ENCODE results near the gene SLCO2B1. TPM values are rescaled to one million over a fixed set of nuclear protein-coding genes. Genes with fewer than 3 reads are reported as not detected.

The SLCO2B1 gene
- total and polyA plus RNA-seq, 4 experiments from 2014 or later, result 2.4 to 2.8 TPM; not detected in 2

GRCh38 chr11:75145196-75145971 lies 5.5 kb upstream of the SLCO2B1 start:
- Histone ChIP-seq H3K4me3 (ENCODE audit: low read length in 2 of 2) (no peak overlapping the region), H3K27ac (ENCODE audit: low read depth, low read length) (no peak overlapping the region), H3K36me3 (ENCODE audit: insufficient read depth, low read length) (no peaks in the 10 kb centered on the region), H3K9me3 (ENCODE audit: control insufficient read depth in 1 of 2, low read length in 2 of 2) (no peaks in the 10 kb centered on the region), H3K4me1 (ENCODE audit: insufficient read depth, low read length) (peaks cover 35% of the 10 kb centered on the region), H3K27me3 (ENCODE audit: insufficient read depth, low read length) (no peaks in the 10 kb centered on the region)
- intact Hi-C loops (cut with micrococcal nuclease), result no loop called here
- no peak for DNase-seq
- H3K4me1 Mint-ChIP-seq, result peaks cover 24 to 39% (median 33%) of the 10 kb centered on the region in 4 donors
- H3K36me3 Mint-ChIP-seq, result no peaks in the 10 kb centered on the region
- peak overlapping the region in 1 of 8 donors; percentile 17 for H3K4me3 Mint-ChIP-seq
- no peaks in the 10 kb centered on the region for H3K9me3 Mint-ChIP-seq
- CTCF ChIA-PET (ENCODE audit: partially characterized antibody), result interaction anchor here (0.8 to 14.7 kb wide), 12 partner anchors 11 to 242 kb away, joined by 3 to 567 read pairs (median 9); partner anchors contain the start of gene TPBGL
- POLR2A ChIA-PET (ENCODE audit: partially characterized antibody), result interaction anchor here (3.1 kb wide), 1 partner anchor 96 kb away, joined by 25 read pairs; the partner anchor contains the start of gene TPBGL
- peak overlapping the region in 2 of 7 donors; percentile 17 to 48 for H3K27ac Mint-ChIP-seq
- peaks cover 0 to 1% of the 10 kb centered on the region in 2 donors for H3K27me3 Mint-ChIP-seq

- POLR2A ChIA-PET (ENCODE audit: partially characterized antibody), result no interaction called here
- Histone ChIP-seq H3K4me1 (ENCODE audit: insufficient read depth, low read length) (peaks cover 28% of the 10 kb centered on the region), H3K27ac (ENCODE audit: low read depth, low read length) (no peak overlapping the region), H3K36me3 (ENCODE audit: insufficient read depth, low read length) (no peaks in the 10 kb centered on the region), H3K9me3 (ENCODE audit: control insufficient read depth in 1 of 2, low read length in 2 of 2) (no peaks in the 10 kb centered on the region), H3K4me3 (ENCODE audit: low read length in 2 of 2) (no peak overlapping the region), H3K27me3 (ENCODE audit: insufficient read depth, low read length) (no peaks in the 10 kb centered on the region)
- CTCF ChIA-PET (ENCODE audit: partially characterized antibody), result interaction anchor here (1.2 to 14.7 kb wide), 9 partner anchors 10 to 135 kb away, joined by 3 to 567 read pairs (median 21); partner anchors contain the start of gene TPBGL
- Mint-ChIP-seq H3K9me3 (no peaks in the 10 kb centered on the region), H3K4me1 (peaks cover 19 to 32% (median 26%) of the 10 kb centered on the region in 4 donors), H3K27me3 (peaks cover 0 to 5% of the 10 kb centered on the region in 2 donors), H3K4me3 (no peak overlapping the region), H3K27ac (peak overlapping the region in 1 of 7 donors; percentile 10), H3K36me3 (no peaks in the 10 kb centered on the region)
- DNase-seq, result no peak
- intact Hi-C loops (cut with micrococcal nuclease), result no loop called here
These were observed 4.9 kb upstream of the SLCO2B1 start for GRCh38 chr11:75145972-75146519.

- POLR2A ChIA-PET (ENCODE audit: partially characterized antibody), result no interaction called here
- Mint-ChIP-seq H3K4me1 (peaks cover 14 to 29% (median 21%) of the 10 kb centered on the region in 4 donors), H3K27ac (no peak overlapping the region), H3K9me3 (no peaks in the 10 kb centered on the region), H3K36me3 (no peaks in the 10 kb centered on the region), H3K4me3 (no peak overlapping the region), H3K27me3 (peaks cover 7 to 9% of the 10 kb centered on the region in 2 donors)
- intact Hi-C loops (cut with micrococcal nuclease), result no loop called here
- Histone ChIP-seq H3K4me1 (ENCODE audit: insufficient read depth, low read length) (peaks cover 28% of the 10 kb centered on the region), H3K27ac (ENCODE audit: low read depth, low read length) (no peak overlapping the region), H3K4me3 (ENCODE audit: low read length in 2 of 2) (no peak overlapping the region), H3K9me3 (ENCODE audit: control insufficient read depth in 1 of 2, low read length in 2 of 2) (no peaks in the 10 kb centered on the region), H3K27me3 (ENCODE audit: insufficient read depth, low read length) (no peaks in the 10 kb centered on the region), H3K36me3 (ENCODE audit: insufficient read depth, low read length) (no peaks in the 10 kb centered on the region)
- no peak for DNase-seq
- CTCF ChIA-PET (ENCODE audit: partially characterized antibody), result interaction anchor here (1.2 to 14.7 kb wide), 7 partner anchors 10 to 127 kb away, joined by 3 to 567 read pairs (median 30); partner anchors contain the start of gene TPBGL
These were observed 4.2 kb upstream of the SLCO2B1 start for GRCh38 chr11:75146711-75147110.

- Histone ChIP-seq H3K4me3 (ENCODE audit: low read length in 2 of 2) (no peak overlapping the region), H3K27ac (ENCODE audit: low read depth, low read length) (no peak overlapping the region), H3K36me3 (ENCODE audit: insufficient read depth, low read length) (no peaks in the 10 kb centered on the region), H3K4me1 (ENCODE audit: insufficient read depth, low read length) (peaks cover 23% of the 10 kb centered on the region), H3K9me3 (ENCODE audit: control insufficient read depth in 1 of 2, low read length in 2 of 2) (no peaks in the 10 kb centered on the region), H3K27me3 (ENCODE audit: insufficient read depth, low read length) (no peaks in the 10 kb centered on the region)
- peaks cover 12 to 28% (median 18%) of the 10 kb centered on the region in 4 donors for H3K4me1 Mint-ChIP-seq
- intact Hi-C loops (cut with micrococcal nuclease), result no loop called here
- no peaks in the 10 kb centered on the region for H3K36me3 Mint-ChIP-seq
- peaks cover 10 to 12% of the 10 kb centered on the region in 2 donors for H3K27me3 Mint-ChIP-seq
- peak overlapping the region in 1 of 7 donors; percentile 36 for H3K27ac Mint-ChIP-seq
- POLR2A ChIA-PET (ENCODE audit: partially characterized antibody), result no interaction called here
- CTCF ChIA-PET (ENCODE audit: partially characterized antibody), result interaction anchor here (1.0 to 14.7 kb wide), 7 partner anchors 9 to 126 kb away, joined by 3 to 567 read pairs (median 30); partner anchors contain the start of gene TPBGL
- no peak overlapping the region for H3K4me3 Mint-ChIP-seq
- DNase-seq, result no peak
- no peaks in the 10 kb centered on the region for H3K9me3 Mint-ChIP-seq
These were observed 3.6 kb upstream of the SLCO2B1 start for GRCh38 chr11:75147191-75147874.

GRCh38 chr11:75147875-75148263 lies 3.0 kb upstream of the SLCO2B1 start:
- ChIA-PET CTCF (ENCODE audit: partially characterized antibody) (interaction anchor here (1.0 to 14.7 kb wide), 4 partner anchors 11 to 125 kb away, joined by 3 to 567 read pairs (median 432); partner anchors contain the start of gene TPBGL), POLR2A (ENCODE audit: partially characterized antibody) (no interaction called here)
- Mint-ChIP-seq H3K27me3 (peaks cover 10 to 13% of the 10 kb centered on the region in 2 donors), H3K36me3 (no peaks in the 10 kb centered on the region), H3K9me3 (no peaks in the 10 kb centered on the region), H3K4me3 (no peak overlapping the region), H3K4me1 (peaks cover 7 to 22% (median 13%) of the 10 kb centered on the region in 4 donors), H3K27ac (no peak overlapping the region)
- no peaks in the 10 kb centered on the region for H3K36me3 ChIP-seq (ENCODE audit: insufficient read depth, low read length)
- H3K27me3 ChIP-seq (ENCODE audit: insufficient read depth, low read length), result no peaks in the 10 kb centered on the region
- H3K9me3 ChIP-seq (ENCODE audit: control insufficient read depth in 1 of 2, low read length in 2 of 2), result no peaks in the 10 kb centered on the region
- no peak for DNase-seq
- H3K4me3 ChIP-seq (ENCODE audit: low read length in 2 of 2), result no peak overlapping the region
- peaks cover 18% of the 10 kb centered on the region for H3K4me1 ChIP-seq (ENCODE audit: insufficient read depth, low read length)
- intact Hi-C loops (cut with micrococcal nuclease), result no loop called here
- no peak overlapping the region for H3K27ac ChIP-seq (ENCODE audit: low read depth, low read length)

- H3K27me3 ChIP-seq (ENCODE audit: insufficient read depth, low read length), result no peaks in the 10 kb centered on the region
- H3K4me3 ChIP-seq (ENCODE audit: low read length in 2 of 2), result no peak overlapping the region
- Mint-ChIP-seq H3K4me1 (peaks cover under 1 to 16% (median 7%) of the 10 kb centered on the region in 4 donors), H3K27me3 (peaks cover 10 to 14% of the 10 kb centered on the region in 2 donors), H3K27ac (no peak overlapping the region), H3K9me3 (no peaks in the 10 kb centered on the region), H3K36me3 (no peaks in the 10 kb centered on the region), H3K4me3 (no peak overlapping the region)
- no peaks in the 10 kb centered on the region for H3K36me3 ChIP-seq (ENCODE audit: insufficient read depth, low read length)
- ChIA-PET POLR2A (ENCODE audit: partially characterized antibody) (interaction anchor here (1.8 kb wide), 1 partner anchor 93 kb away, joined by 4 read pairs; no protein-coding TSS in a partner anchor), CTCF (ENCODE audit: partially characterized antibody) (interaction anchor here (0.6 to 14.7 kb wide), 4 partner anchors 8 to 96 kb away, joined by 3 to 567 read pairs (median 292); partner anchors contain the start of gene TPBGL)
- intact Hi-C loops (cut with micrococcal nuclease), result no loop called here
- no peak overlapping the region for H3K27ac ChIP-seq (ENCODE audit: low read depth, low read length)
- no peak for DNase-seq
- no peaks in the 10 kb centered on the region for H3K9me3 ChIP-seq (ENCODE audit: control insufficient read depth in 1 of 2, low read length in 2 of 2)
- H3K4me1 ChIP-seq (ENCODE audit: insufficient read depth, low read length), result peaks cover 11% of the 10 kb centered on the region
These were observed 2.4 kb upstream of the SLCO2B1 start for GRCh38 chr11:75148436-75148983.
